Activated CD4-positive, alpha-beta T cell treated with anti-CD3 and anti-CD28 coated beads for 36 hours (primary cell): Measurements from ENCODE around the gene GFM2. TPM values are rescaled to one million over a fixed set of nuclear protein-coding genes. Genes with fewer than 3 reads are reported as not detected.
"Not testable (repeated sequence)": the region's sequence is repeated elsewhere in the genome, so short reads cannot be mapped to it uniquely, and the experiment has no call there.

Experiments used
- ATAC-seq: fragments of 200-7000 bp; cut with Tn5 transposase; one replicate; pipeline ENCODE4 v1.10.0; 2021; ENCODE audit warnings: mild to moderate bottlenecking, moderate library complexity
- CTCF ChIA-PET: fragments of 350-600 bp; sonication (Branson Sonifier 250); formaldehyde crosslinking; loops from one replicate; lab custom pipeline; 2021; ENCODE audit warnings: antibody characterized with exemption; lab: Charles Lee
- POLR2A ChIA-PET: fragments of 350-600 bp; sonication (Branson Sonifier 250); formaldehyde crosslinking; loops from one replicate; lab custom pipeline; 2021; ENCODE audit warnings: antibody characterized with exemption, inconsistent platforms; lab: Charles Lee
- DNase-seq: peaks from one replicate; pipeline ENCODE4 v3.0.0-alpha.2; 2020
- H3K27ac Mint-ChIP-seq: one replicate; pipeline ENCODE4 v1.8.0; 2021; ENCODE audit warnings: mixed read lengths
- H3K27me3 Mint-ChIP-seq: one replicate; pipeline ENCODE4 v1.8.0; 2021; ENCODE audit warnings: mixed read lengths
- H3K36me3 Mint-ChIP-seq: one replicate; pipeline ENCODE4 v1.8.0; 2021; ENCODE audit warnings: low read depth, mixed read lengths
- H3K4me1 Mint-ChIP-seq: one replicate; pipeline ENCODE4 v1.8.0; 2021; ENCODE audit warnings: mixed read lengths
- H3K4me3 Mint-ChIP-seq: one replicate; pipeline ENCODE4 v1.8.0; 2021; ENCODE audit warnings: mild to moderate bottlenecking, moderate library complexity, mixed read lengths
- H3K9me3 Mint-ChIP-seq: one replicate; pipeline ENCODE4 v1.8.0; 2021; ENCODE audit warnings: low read depth, mixed read lengths
- intact Hi-C, 2 experiments: fragments of 100-400 bp; cut with DNase I in 1 of 2; cut with micrococcal nuclease in 1 of 2; formaldehyde crosslinking; loops; one replicate each; pipeline versions ENCODE4 v1.14.2 to v1.15.1; 2022 to 2024; cut with DNase I, micrococcal nuclease
- total RNA-seq, 2 experiments: library from RNA; stranded (reverse); gene quantifications; one replicate each; pipeline ENCODE4 v1.2.3, GENCODE V29; 2021

The GFM2 gene
- total RNA-seq, 2 experiments from 2014 or later: 34.7 to 40.4 TPM

DNA sequence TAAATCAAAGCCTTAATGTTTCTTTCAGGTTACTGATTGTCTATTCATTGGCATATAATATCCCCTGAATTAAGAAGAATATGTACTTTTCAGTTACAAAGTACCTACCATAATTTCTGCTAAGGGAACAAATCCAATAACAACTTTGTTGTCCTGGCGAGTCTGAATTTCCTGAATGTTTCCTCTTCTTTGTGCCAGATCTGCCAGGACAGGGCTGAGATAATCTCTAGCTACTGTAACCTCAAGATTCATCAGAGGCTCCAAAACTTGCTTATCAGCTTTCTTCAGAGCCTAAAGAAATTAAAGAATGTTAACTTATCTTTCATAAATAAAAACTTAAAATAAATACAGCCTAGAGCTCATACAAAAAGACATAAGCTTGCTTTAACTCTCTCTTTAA is 44.6 kb downstream of the GFM2 start:
- H3K27ac Mint-ChIP-seq: no peak overlapping the region
- no peaks in the 10 kb centered on the region for H3K27me3 Mint-ChIP-seq
- no peaks in the 10 kb centered on the region for H3K4me1 Mint-ChIP-seq
- H3K4me3 Mint-ChIP-seq: no peak overlapping the region
- CTCF ChIA-PET: interaction anchor here (1.6 kb wide), 1 partner anchor 18 kb away, joined by 3 read pairs; no protein-coding TSS in a partner anchor
- intact Hi-C loops: no loop called here
- ATAC-seq: no peak
- peaks cover 42% of the 10 kb centered on the region for H3K36me3 Mint-ChIP-seq
- DNase-seq: no peak
- POLR2A ChIA-PET: no interaction called here
- no peaks in the 10 kb centered on the region for H3K9me3 Mint-ChIP-seq

DNA sequence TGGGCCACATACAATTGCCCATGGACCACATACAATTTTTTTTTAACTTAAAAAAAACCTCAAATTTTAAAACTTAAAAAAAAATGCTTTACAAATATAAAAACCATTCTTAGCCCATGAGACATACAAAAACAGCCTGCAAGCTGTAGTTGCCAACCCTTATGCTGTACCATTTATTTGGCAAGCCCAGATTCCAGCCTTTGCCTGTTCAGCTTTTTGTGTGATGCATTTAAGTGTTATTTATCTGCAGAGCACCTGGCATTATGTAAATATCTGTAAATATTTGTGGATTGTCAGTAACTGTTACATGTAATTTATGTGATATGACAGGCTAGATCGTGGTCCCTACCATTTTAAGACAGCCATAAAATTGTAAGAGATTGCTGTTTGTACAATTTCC is 49.3 kb downstream of the GFM2 start:
- Mint-ChIP-seq H3K9me3 (no peaks in the 10 kb centered on the region), H3K4me3 (no peak overlapping the region), H3K27me3 (no peaks in the 10 kb centered on the region), H3K36me3 (peaks cover 30% of the 10 kb centered on the region), H3K27ac (no peak overlapping the region), H3K4me1 (no peaks in the 10 kb centered on the region)
- intact Hi-C loops: no loop called here
- ChIA-PET POLR2A (no interaction called here), CTCF (interaction anchor here (0.6 kb wide), 1 partner anchor 355 kb away, joined by 3 read pairs; no protein-coding TSS in a partner anchor)
- ATAC-seq (no peak), DNase-seq (no peak)

DNA sequence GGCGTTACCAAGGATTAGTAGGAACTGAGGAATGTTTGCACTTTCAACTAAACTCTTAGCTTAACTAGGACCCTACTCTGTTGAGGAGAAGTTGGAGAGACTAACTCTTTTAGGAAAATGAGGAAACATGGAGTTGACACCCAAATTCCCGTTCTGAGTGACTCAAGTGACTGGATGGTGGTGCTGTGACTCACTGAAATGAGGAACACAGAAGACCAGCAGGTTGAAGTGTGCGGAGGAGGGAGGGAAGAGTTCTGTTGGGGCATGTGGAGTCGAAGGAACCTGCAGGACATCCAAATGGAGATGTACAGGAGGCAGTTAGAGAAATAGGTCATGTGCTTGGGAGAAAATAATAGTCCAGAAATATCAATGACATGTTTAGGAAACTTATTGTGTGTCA is 73.7 kb downstream of the GFM2 start:
- CTCF ChIA-PET: interaction anchor here (1.0 kb wide), 1 partner anchor 232 kb away, joined by 3 read pairs; no protein-coding TSS in a partner anchor
- ATAC-seq: no peak
- no peak overlapping the region for H3K27ac Mint-ChIP-seq
- no peaks in the 10 kb centered on the region for H3K27me3 Mint-ChIP-seq
- H3K4me1 Mint-ChIP-seq: peaks cover 3% of the 10 kb centered on the region
- no peaks in the 10 kb centered on the region for H3K9me3 Mint-ChIP-seq
- intact Hi-C loops: no loop called here
- peaks cover 46% of the 10 kb centered on the region for H3K36me3 Mint-ChIP-seq
- DNase-seq: no peak
- POLR2A ChIA-PET: no interaction called here
- H3K4me3 Mint-ChIP-seq: no peak overlapping the region

DNA sequence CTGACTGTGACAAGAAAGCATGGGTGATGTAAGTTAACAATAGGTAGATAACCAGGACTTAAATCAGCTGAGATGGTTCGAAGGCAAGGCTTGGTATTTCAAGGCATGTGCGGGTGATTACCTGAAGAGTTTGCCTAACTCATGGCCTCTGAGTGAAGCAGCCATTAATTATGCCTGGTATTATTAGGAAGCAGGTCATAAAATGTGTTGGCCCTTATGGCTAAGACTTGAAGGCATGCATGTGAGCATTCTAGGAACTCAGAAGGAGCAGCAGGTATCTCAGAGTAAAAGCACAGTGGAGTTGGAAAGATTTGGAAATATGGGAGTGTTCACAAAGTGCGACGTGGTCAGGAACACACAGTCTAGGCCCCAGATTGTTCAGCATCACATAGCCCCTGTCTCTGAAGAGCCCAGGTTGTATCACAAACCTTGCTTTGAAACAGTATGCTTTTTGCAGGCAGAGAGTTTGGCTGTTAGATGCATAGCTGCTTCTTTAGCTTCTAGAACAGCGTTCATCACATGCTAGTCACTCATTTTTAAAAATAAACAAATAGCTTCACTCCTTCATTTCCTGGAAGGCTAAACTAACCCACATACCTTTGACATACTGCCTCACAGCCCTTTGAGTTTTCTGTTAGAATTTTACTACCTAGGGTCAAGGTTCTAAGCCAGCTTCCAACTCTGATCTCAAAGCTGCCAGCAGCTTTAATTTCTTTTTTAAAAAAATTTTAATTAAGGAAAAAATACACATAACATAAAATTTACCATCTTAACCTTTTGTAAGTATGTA is 79.8 kb downstream of the GFM2 start:
- intact Hi-C loops: loop anchor here in 1 of 2 experiments (5.0 kb wide), 2 partner anchors 365 to 1120 kb away; partner anchors contain the start of genes ANKRA2, GCNT4 and UTP15
- H3K36me3 Mint-ChIP-seq: peaks cover 17% of the 10 kb centered on the region
- H3K27me3 Mint-ChIP-seq: no peaks in the 10 kb centered on the region
- DNase-seq (no peak), ATAC-seq (no peak)
- no peak overlapping the region for H3K27ac Mint-ChIP-seq
- POLR2A ChIA-PET: interaction anchor here (0.6 kb wide), 1 partner anchor 27 kb away, joined by 3 read pairs; no protein-coding TSS in a partner anchor
- H3K4me1 Mint-ChIP-seq: peaks cover 21% of the 10 kb centered on the region
- peak overlapping the region; percentile 73 for H3K4me3 Mint-ChIP-seq
- no peaks in the 10 kb centered on the region for H3K9me3 Mint-ChIP-seq
- CTCF ChIA-PET: no interaction called here

DNA sequence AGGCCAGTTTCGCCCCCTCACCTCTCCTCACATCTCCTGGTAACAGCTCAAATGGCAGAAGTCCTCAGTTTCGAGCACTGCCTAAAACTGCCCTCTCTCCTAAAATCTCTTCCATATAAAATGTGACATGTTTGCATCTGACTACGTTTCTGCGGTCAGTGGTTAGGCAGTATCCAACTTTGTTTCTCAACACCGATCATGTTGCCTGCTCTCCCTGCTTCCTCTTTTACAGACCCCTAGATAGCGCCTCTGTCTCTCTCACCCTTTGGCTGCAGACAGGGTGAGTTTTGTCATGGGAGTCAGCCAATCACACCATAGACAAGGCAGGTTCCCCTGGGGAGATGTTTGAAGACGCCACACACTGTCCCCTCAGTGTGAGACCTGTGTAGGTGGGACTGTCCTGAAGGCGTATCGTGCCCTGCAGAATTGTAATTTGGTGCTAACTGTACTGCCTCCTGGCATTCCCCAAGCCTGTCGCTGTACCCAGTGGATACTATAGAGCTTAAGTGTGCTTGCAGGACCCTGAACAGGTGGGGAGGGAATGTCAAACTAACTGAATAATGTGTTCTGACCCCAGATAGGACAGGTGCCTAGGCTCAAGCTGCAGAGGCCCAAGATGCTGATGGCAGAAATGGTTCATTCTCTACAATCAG is 80.8 kb downstream of the GFM2 start:
- no peak for ATAC-seq
- peak; percentile 22 for DNase-seq
- CTCF ChIA-PET: interaction anchor here (0.8 to 1.0 kb wide), 3 partner anchors 73 to 784 kb away, joined by 3 to 4 read pairs (median 3); no protein-coding TSS in a partner anchor
- Mint-ChIP-seq H3K9me3 (no peaks in the 10 kb centered on the region), H3K27ac (peak overlapping the region; percentile 87), H3K4me1 (peaks cover 21% of the 10 kb centered on the region), H3K27me3 (no peaks in the 10 kb centered on the region), H3K36me3 (peaks cover 14% of the 10 kb centered on the region), H3K4me3 (peak overlapping the region; percentile 73)
- intact Hi-C loops: loop anchor here (1.0 to 5.0 kb wide), 8 partner anchors 46 to 1119 kb away; partner anchors contain the start of genes GFM2 (in 2 of the 2), NSA2 (in 2 of the 2), ANKRA2 (in 1 of the 2) and ENC1 (in 1 of the 2)
- POLR2A ChIA-PET: interaction anchor here (1.4 kb wide), 1 partner anchor 81 kb away, joined by 4 read pairs; the partner anchor contains the start of genes GFM2 and NSA2

DNA sequence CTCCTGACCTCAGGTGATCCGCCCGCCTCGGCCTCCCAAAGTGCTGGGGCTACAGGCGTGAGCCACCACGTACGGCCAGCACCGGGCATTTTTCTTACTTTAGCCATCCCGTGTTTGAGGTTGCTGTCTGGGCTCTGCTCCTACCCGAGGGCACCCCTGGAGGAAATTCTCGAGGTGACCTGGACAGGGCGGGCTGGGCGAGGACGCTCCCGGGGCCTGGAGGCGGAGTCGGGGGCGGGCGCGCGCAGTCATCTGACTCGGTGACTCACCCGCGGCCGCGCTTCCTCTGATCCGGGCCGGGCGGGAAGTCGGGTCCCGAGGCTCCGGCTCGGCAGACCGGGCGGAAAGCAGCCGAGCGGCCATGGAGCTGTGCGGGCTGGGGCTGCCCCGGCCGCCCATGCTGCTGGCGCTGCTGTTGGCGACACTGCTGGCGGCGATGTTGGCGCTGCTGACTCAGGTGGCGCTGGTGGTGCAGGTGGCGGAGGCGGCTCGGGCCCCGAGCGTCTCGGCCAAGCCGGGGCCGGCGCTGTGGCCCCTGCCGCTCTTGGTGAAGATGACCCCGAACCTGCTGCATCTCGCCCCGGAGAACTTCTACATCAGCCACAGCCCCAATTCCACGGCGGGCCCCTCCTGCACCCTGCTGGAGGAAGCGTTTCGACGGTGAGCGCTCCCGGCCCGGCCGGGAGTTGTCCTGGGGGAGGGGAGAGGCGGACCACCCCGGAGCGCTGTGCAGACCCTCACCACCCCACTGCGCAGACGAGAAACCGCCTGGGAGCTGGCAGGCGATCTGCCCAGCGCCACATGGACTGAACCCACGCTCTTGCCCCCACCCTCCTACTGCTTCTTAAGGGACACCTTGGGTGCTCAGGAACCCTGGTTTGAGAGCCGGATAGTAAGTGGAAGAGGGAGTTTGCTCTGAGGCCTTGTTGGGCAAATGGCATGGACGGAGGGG is 81.7 kb downstream of the GFM2 start, which contains the start of gene HEXB:
TSS of gene HEXB (plus strand) at position 334 of the 952 bp plus-strand sequence. CDS start at position 362, 28 bp downstream.
- ATAC-seq (peak; percentile 98), DNase-seq (peak; percentile 94)
- Mint-ChIP-seq H3K4me3 (peak within 1 kb of the TSS; percentile 73), H3K27ac (peak within 1 kb of the TSS; percentile 87), H3K9me3 (no peaks in the 10 kb centered on the region), H3K27me3 (no peaks in the 10 kb centered on the region), H3K36me3 (peaks cover 8% of the 10 kb centered on the region), H3K4me1 (peaks cover 21% of the 10 kb centered on the region)
- intact Hi-C loops: loop anchor here (1.0 to 5.0 kb wide), 8 partner anchors 45 to 1118 kb away; partner anchors contain the start of genes GFM2 (in 2 of the 2), NSA2 (in 2 of the 2), ANKRA2 (in 1 of the 2) and ENC1 (in 1 of the 2)
- ChIA-PET CTCF (interaction anchor here (0.8 to 1.4 kb wide), 5 partner anchors 38 to 783 kb away, joined by 3 to 4 read pairs (median 3); no protein-coding TSS in a partner anchor), POLR2A (interaction anchor here (1.4 kb wide), 1 partner anchor 82 kb away, joined by 4 read pairs; the partner anchor contains the start of genes GFM2 and NSA2)

DNA sequence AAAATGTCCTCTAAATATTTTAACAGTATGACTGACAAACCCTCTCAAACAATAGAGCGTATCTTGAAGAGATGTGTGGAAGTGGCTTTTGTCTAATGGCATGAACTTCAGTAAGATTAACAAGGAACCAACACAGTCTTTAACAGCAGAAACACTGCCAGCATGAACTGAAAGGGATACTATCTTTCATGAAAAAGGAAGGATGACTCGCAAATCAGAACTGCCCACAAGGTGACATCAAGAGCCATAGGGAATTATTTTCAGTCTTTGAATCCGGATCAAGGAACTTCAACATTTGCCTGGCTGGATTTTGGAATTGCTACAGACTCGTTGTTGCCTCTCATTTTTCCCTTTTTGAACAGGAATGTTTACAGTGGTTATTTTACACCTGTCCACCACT is 87.0 kb downstream of the GFM2 start:
- no peaks in the 10 kb centered on the region for H3K4me1 Mint-ChIP-seq
- no peak overlapping the region for H3K27ac Mint-ChIP-seq
- no peaks in the 10 kb centered on the region for H3K36me3 Mint-ChIP-seq
- no peak for ATAC-seq
- H3K9me3 Mint-ChIP-seq: no peaks in the 10 kb centered on the region
- ChIA-PET CTCF (no interaction called here), POLR2A (no interaction called here)
- no peak for DNase-seq
- H3K27me3 Mint-ChIP-seq: peaks cover 4% of the 10 kb centered on the region
- intact Hi-C loops: no loop called here
- H3K4me3 Mint-ChIP-seq: no peak overlapping the region

DNA sequence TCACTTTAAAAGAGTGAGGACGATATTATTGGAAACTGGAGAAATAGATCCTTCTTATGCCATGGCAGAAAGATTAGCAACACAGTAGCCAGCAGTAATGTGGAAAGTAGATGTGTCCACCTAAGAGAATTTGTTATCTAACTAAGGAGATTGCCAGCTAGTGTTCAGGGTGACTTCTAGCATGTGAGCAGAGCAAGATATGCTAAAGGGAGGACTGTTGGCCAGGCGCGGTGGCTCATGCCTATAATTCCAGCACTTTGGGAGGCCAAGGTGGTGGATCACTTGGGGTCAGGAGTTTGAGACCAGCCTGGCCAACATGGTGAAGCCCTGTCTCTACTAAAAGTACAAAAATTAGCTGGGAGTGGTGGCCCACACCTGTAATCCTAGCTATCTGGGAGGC is 87.6 kb downstream of the GFM2 start:
- intact Hi-C loops, CTCF ChIA-PET: not testable (repeated sequence)

DNA sequence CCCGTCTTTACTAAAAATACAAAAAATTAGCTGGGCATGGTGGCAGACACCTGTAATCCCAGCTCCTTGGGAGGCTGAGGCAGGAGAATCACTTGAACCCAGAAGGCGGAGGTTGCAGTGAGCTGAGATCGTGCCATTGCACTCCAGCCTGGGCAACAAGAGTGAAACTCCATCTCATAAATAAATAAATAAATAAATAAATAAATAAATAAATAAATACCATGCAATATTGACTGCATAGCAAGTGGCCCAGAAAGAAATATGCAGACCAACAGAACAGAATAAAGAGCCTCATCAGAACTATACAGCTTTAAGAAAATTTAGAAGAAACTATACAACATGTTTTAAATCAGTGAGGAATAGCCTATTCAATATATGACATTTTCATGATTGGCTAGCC is 88.8 kb downstream of the GFM2 start:
- H3K4me1 Mint-ChIP-seq, POLR2A ChIA-PET, ATAC-seq, intact Hi-C loops, DNase-seq, H3K27ac Mint-ChIP-seq, H3K27me3 Mint-ChIP-seq, H3K36me3 Mint-ChIP-seq, H3K9me3 Mint-ChIP-seq, H3K4me3 Mint-ChIP-seq: not testable (repeated sequence)
- CTCF ChIA-PET: interaction anchor here (0.6 kb wide), 1 partner anchor 1003 kb away, joined by 3 read pairs; no protein-coding TSS in a partner anchor

More for the DNA sequence above, 87.6 kb downstream of the GFM2 start:
- H3K36me3 Mint-ChIP-seq, H3K4me1 Mint-ChIP-seq, H3K27me3 Mint-ChIP-seq, POLR2A ChIA-PET, H3K4me3 Mint-ChIP-seq, DNase-seq, ATAC-seq, H3K9me3 Mint-ChIP-seq, H3K27ac Mint-ChIP-seq: not testable (repeated sequence)

DNA sequence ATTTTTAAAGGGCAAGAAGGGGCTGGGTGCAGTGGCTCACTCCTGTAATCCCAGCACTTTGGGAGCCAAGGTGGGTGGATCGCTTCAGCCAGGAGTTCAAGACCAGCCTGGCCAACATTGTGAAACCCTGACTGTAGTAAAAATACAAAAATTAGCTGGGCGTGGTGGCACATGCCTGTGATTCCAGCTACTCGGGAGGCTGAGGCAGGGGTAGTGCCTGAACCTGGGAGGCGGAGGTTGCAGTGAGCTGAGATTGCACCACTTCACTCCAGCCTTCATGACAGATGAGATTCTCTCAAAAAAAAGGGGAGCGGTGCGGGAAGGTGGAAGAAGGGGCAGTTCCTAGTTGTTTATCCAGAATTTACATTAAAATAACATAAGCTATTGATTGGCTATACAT is 90.5 kb downstream of the GFM2 start:
- CTCF ChIA-PET: interaction anchor here (0.6 kb wide), 1 partner anchor 11 kb away, joined by 3 read pairs; no protein-coding TSS in a partner anchor
- ATAC-seq, DNase-seq, H3K27ac Mint-ChIP-seq, H3K4me1 Mint-ChIP-seq, POLR2A ChIA-PET, H3K9me3 Mint-ChIP-seq, intact Hi-C loops, H3K36me3 Mint-ChIP-seq, H3K4me3 Mint-ChIP-seq: not testable (repeated sequence)
- H3K27me3 Mint-ChIP-seq: peaks cover 13% of the 10 kb centered on the region
